Neural cell (in vitro differentiated cells): ENCODE data around the gene INO80. TPM values are rescaled to one million over a fixed set of nuclear protein-coding genes. Genes with fewer than 3 reads are reported as not detected.

Source experiments
- H2AFZ ChIP-seq: fragments of 200-600, 300-800 bp; sonication (generic), shearing (Covaris generic); 2 replicates; pipeline ENCODE4 v1.6.0; 2014; ENCODE audit warnings: low read depth, mild to moderate bottlenecking, antibody characterized with exemption, low read length, moderate library complexity
- H3F3A ChIP-seq: fragments of 200-600 bp; shearing (Covaris generic); 2 replicates; pipeline ENCODE4 v1.6.1; 2016; ENCODE audit warnings: mild to moderate bottlenecking, moderate library complexity, mixed read lengths, antibody characterized with exemption, low read length; ENCODE audit not compliant: insufficient read depth, poor library complexity, severe bottlenecking
- H3K27ac ChIP-seq: fragments of 200-600, 300-800 bp; sonication (generic), shearing (Covaris generic); 2 replicates; pipeline ENCODE4 v1.5.1; 2014; ENCODE audit warnings: mild to moderate bottlenecking, low read length, moderate library complexity
- H3K27me3 ChIP-seq: fragments of 300-800, 200-600 bp; sonication (generic), shearing (Covaris generic); 2 replicates; pipeline ENCODE4 v1.6.0; 2014; ENCODE audit warnings: mild to moderate bottlenecking, low read depth, low read length, moderate library complexity; ENCODE audit not compliant: insufficient read depth
- H3K36me3 ChIP-seq: fragments of 300-800, 200-600 bp; sonication (generic), shearing (Covaris generic); 2 replicates; pipeline ENCODE4 v1.5.1; 2014; ENCODE audit warnings: mild to moderate bottlenecking, antibody characterized with exemption, low read length, moderate library complexity; ENCODE audit not compliant: insufficient read depth
- H3K4me2 ChIP-seq: fragments of 300-800, 200-600 bp; sonication (generic), shearing (Covaris generic); 2 replicates; pipeline ENCODE4 v1.6.0; 2014; ENCODE audit warnings: mild to moderate bottlenecking, low read length
- H3K4me3 ChIP-seq: fragments of 300-800, 200-600 bp; sonication (generic), shearing (Covaris generic); 2 replicates; pipeline ENCODE4 v1.5.1; 2014; ENCODE audit warnings: mild to moderate bottlenecking, low read length, moderate library complexity
- H3K79me2 ChIP-seq: fragments of 200-600 bp; shearing (Covaris generic); replicated peaks from 2 replicates; pipeline ENCODE4 v1.6.0; 2014; ENCODE audit warnings: mild to moderate bottlenecking, low read length, moderate library complexity; ENCODE audit not compliant: insufficient read depth
- H3K9ac ChIP-seq: fragments of 300-800, 200-600 bp; sonication (generic), shearing (Covaris generic); 2 replicates; pipeline ENCODE4 v1.6.1; 2016; ENCODE audit warnings: mild to moderate bottlenecking, low read length, mixed read lengths
- H3K9me2 ChIP-seq: fragments of 200-600 bp; shearing (Covaris generic); 2 replicates; pipeline ENCODE4 v1.6.1; 2016; ENCODE audit warnings: mild to moderate bottlenecking, low read length, mixed read lengths; ENCODE audit not compliant: insufficient read depth
- H3K9me3 ChIP-seq: fragments of 200-600, 300-800 bp; sonication (generic), shearing (Covaris generic); 2 replicates; pipeline ENCODE4 v1.6.1; 2016; ENCODE audit warnings: mild to moderate bottlenecking, mixed run types, low read length, moderate library complexity, mixed read lengths
- H4K20me1 ChIP-seq: fragments of 200-600 bp; shearing (Covaris generic); 2 replicates; pipeline ENCODE4 v1.6.1; 2016; ENCODE audit warnings: mild to moderate bottlenecking, mixed run types; ENCODE audit not compliant: insufficient read depth
- CTCF ChIP-seq: fragments of 450-650 bp; IDR thresholded peaks from 2 replicates; pipeline ENCODE4 v1.5.1; 2014; ENCODE audit warnings: antibody characterized with exemption, mild to moderate bottlenecking, moderate library complexity; ENCODE audit not compliant: poor library complexity, severe bottlenecking
- EP300 ChIP-seq: fragments of 450-650 bp; conservative IDR thresholded peaks from 2 replicates; pipeline ENCODE4 v1.6.1; 2014; ENCODE audit warnings: antibody characterized with exemption, mild to moderate bottlenecking, moderate library complexity; ENCODE audit not compliant: poor library complexity, severe bottlenecking
- EZH2 ChIP-seq: fragments of 200-600, 300-800 bp; shearing (Covaris generic), sonication (generic); IDR thresholded peaks from 2 replicates; pipeline ENCODE4 v1.6.1; 2014; ENCODE audit warnings: antibody characterized with exemption, low read length, borderline replicate concordance, mild to moderate bottlenecking; ENCODE audit not compliant: insufficient read depth, poor library complexity, severe bottlenecking
- MXI1 ChIP-seq: fragments of 450-650 bp; conservative IDR thresholded peaks from 2 replicates; pipeline ENCODE4 v1.6.1; 2014; ENCODE audit warnings: antibody characterized with exemption, mild to moderate bottlenecking; ENCODE audit not compliant: poor library complexity, severe bottlenecking
- POLR2AphosphoS5 ChIP-seq: IDR thresholded peaks from 2 replicates; pipeline ENCODE4 v1.6.1; 2012
- RAD21 ChIP-seq: fragments of 450-650 bp; conservative IDR thresholded peaks from 2 replicates; pipeline ENCODE4 v1.6.1; 2014; ENCODE audit warnings: antibody characterized with exemption, mild to moderate bottlenecking, moderate library complexity
- SMC3 ChIP-seq: fragments of 450-650 bp; conservative IDR thresholded peaks from 2 replicates; pipeline ENCODE4 v1.6.1; 2014; ENCODE audit warnings: antibody characterized with exemption, mild to moderate bottlenecking, moderate library complexity; ENCODE audit not compliant: poor library complexity
- TAF1 ChIP-seq: IDR thresholded peaks from 2 replicates; pipeline ENCODE4 v1.6.1; 2012; ENCODE audit warnings: low read depth
- polyA plus RNA-seq: library from polyadenylated mRNA; depleted of rRNA; stranded (reverse); fragments of >200 nt; gene quantifications from 2 replicates; pipeline ENCODE4 v1.2.3, GENCODE V29; 2014
- TF ChIP-seq, protein P1 (sequence below): IDR thresholded peaks from 2 replicates; pipeline ENCODE4 v1.6.1; 2012; ENCODE audit warnings: borderline replicate concordance

INO80 gene
- polyA plus RNA-seq, 1 donor from 2014 or later: 8.4 TPM

GRCh38 chr15:41043276-41043951 lies 72.7 kb downstream of the INO80 start:
- no peaks in the 10 kb centered on the region for H3K9me2 ChIP-seq
- no peaks in the 10 kb centered on the region for H3K79me2 ChIP-seq
- TF ChIP-seq, protein P1, sequence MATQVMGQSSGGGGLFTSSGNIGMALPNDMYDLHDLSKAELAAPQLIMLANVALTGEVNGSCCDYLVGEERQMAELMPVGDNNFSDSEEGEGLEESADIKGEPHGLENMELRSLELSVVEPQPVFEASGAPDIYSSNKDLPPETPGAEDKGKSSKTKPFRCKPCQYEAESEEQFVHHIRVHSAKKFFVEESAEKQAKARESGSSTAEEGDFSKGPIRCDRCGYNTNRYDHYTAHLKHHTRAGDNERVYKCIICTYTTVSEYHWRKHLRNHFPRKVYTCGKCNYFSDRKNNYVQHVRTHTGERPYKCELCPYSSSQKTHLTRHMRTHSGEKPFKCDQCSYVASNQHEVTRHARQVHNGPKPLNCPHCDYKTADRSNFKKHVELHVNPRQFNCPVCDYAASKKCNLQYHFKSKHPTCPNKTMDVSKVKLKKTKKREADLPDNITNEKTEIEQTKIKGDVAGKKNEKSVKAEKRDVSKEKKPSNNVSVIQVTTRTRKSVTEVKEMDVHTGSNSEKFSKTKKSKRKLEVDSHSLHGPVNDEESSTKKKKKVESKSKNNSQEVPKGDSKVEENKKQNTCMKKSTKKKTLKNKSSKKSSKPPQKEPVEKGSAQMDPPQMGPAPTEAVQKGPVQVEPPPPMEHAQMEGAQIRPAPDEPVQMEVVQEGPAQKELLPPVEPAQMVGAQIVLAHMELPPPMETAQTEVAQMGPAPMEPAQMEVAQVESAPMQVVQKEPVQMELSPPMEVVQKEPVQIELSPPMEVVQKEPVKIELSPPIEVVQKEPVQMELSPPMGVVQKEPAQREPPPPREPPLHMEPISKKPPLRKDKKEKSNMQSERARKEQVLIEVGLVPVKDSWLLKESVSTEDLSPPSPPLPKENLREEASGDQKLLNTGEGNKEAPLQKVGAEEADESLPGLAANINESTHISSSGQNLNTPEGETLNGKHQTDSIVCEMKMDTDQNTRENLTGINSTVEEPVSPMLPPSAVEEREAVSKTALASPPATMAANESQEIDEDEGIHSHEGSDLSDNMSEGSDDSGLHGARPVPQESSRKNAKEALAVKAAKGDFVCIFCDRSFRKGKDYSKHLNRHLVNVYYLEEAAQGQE: no peak
- TF ChIP-seq EP300: no peak
- no peak for TF ChIP-seq TAF1
- no peak for TF ChIP-seq CTCF
- TF ChIP-seq RAD21: no peak
- TF ChIP-seq SMC3: no peak
- no peak for TF ChIP-seq POLR2AphosphoS5
- no peak for TF ChIP-seq MXI1
- no peak for TF ChIP-seq EZH2
- peaks cover 13% of the 10 kb centered on the region for H3K36me3 ChIP-seq
- no peaks in the 10 kb centered on the region for H3K9me3 ChIP-seq
- no peak overlapping the region for H3K4me2 ChIP-seq
- H3K4me3 ChIP-seq: no peak overlapping the region
- H3K27ac ChIP-seq: no peak overlapping the region
- H4K20me1 ChIP-seq: no peaks in the 10 kb centered on the region
- H2AFZ ChIP-seq: no peak overlapping the region
- H3F3A ChIP-seq: no peaks in the 10 kb centered on the region
- no peaks in the 10 kb centered on the region for H3K27me3 ChIP-seq
- no peak overlapping the region for H3K9ac ChIP-seq

GRCh38 chr15:41042851-41043250 lies 73.2 kb downstream of the INO80 start:
- Histone ChIP-seq H3K79me2 (no peaks in the 10 kb centered on the region), H3K4me2 (no peak overlapping the region), H3K27me3 (no peaks in the 10 kb centered on the region), H3K9me2 (no peaks in the 10 kb centered on the region), H3K27ac (no peak overlapping the region), H3K36me3 (peaks cover 13% of the 10 kb centered on the region), H3F3A (no peaks in the 10 kb centered on the region), H4K20me1 (no peaks in the 10 kb centered on the region), H2AFZ (no peak overlapping the region), H3K9me3 (no peaks in the 10 kb centered on the region), H3K4me3 (no peak overlapping the region), H3K9ac (no peak overlapping the region)
- TF ChIP-seq RAD21 (no peak), EZH2 (no peak), MXI1 (no peak), CTCF (no peak), EP300 (no peak), SMC3 (no peak), TAF1 (no peak), POLR2AphosphoS5 (no peak)
- TF ChIP-seq, protein P1: no peak
